ENCODE measurements around the gene ACOT7. TPM values are rescaled to one million over a fixed set of nuclear protein-coding genes. Genes with fewer than 3 reads are reported as not detected.

The ACOT7 gene
- total RNA-seq, 1 donor from 2014 or later, result 16.1 TPM

- Histone ChIP-seq H3K9me3 (no peaks in the 10 kb centered on the region), H3K27ac (no peak within 1 kb of the TSS), H3K4me3 (peak within 1 kb of the TSS; percentile 16 to 44), H3K4me1 (peaks cover 9 to 14% of the 10 kb centered on the region in 2 donors), H3K36me3 (no peaks in the 10 kb centered on the region), H3K27me3 (peaks cover 26% of the 10 kb centered on the region)
- intact Hi-C loops (cut with DNase I), result no loop called here
- no peak for DNase-seq (ENCODE audit: low spot score in 2 of 2)
- no peak for TF ChIP-seq CTCF (IDR thresholded peaks at IDR 0.05)
Measured at GRCh38 chr1:6424619-6425593, 31.3 kb upstream of the ACOT7 start, which contains the start of gene ESPN. Gene ESPN (plus strand): TSS chr1:6424776. CDS start chr1:6424956, 180 bp downstream.

GRCh38 chr1:6424000-6424565, 30.5 kb upstream of the ACOT7 start:
- Histone ChIP-seq H3K9me3 (no peaks in the 10 kb centered on the region), H3K36me3 (no peaks in the 10 kb centered on the region), H3K27ac (no peak overlapping the region), H3K4me3 (peak overlapping the region; percentile 16 to 44), H3K4me1 (peaks cover 10 to 14% of the 10 kb centered on the region in 2 donors), H3K27me3 (peaks cover 34% of the 10 kb centered on the region)
- intact Hi-C loops (cut with DNase I), result no loop called here
- no peak for TF ChIP-seq CTCF (IDR thresholded peaks at IDR 0.05)
- DNase-seq (ENCODE audit: low spot score in 2 of 2), result no peak

GRCh38 chr1:6423321-6423999, 29.9 kb upstream of the ACOT7 start:
- Histone ChIP-seq H3K4me3 (no peak overlapping the region), H3K36me3 (no peaks in the 10 kb centered on the region), H3K27ac (no peak overlapping the region), H3K9me3 (no peaks in the 10 kb centered on the region), H3K27me3 (peaks cover 37% of the 10 kb centered on the region), H3K4me1 (peaks cover 10 to 14% of the 10 kb centered on the region in 2 donors)
- TF ChIP-seq CTCF (IDR thresholded peaks at IDR 0.05), result peak; percentile 6 to 50 (median 27)
- DNase-seq (ENCODE audit: low spot score in 2 of 2), result no peak
- intact Hi-C loops (cut with DNase I), result no loop called here

GRCh38 chr1:6421266-6421665, 27.7 kb upstream of the ACOT7 start:
- no peaks in the 10 kb centered on the region for H3K9me3 ChIP-seq
- peaks cover 44% of the 10 kb centered on the region for H3K27me3 ChIP-seq
- peaks cover 10 to 14% of the 10 kb centered on the region in 2 donors for H3K4me1 ChIP-seq
- H3K27ac ChIP-seq, result no peak overlapping the region
- no peak for TF ChIP-seq CTCF (IDR thresholded peaks at IDR 0.05)
- intact Hi-C loops (cut with DNase I), result no loop called here
- H3K4me3 ChIP-seq, result no peak overlapping the region
- no peaks in the 10 kb centered on the region for H3K36me3 ChIP-seq
- no peak for DNase-seq (ENCODE audit: low spot score in 2 of 2)

GRCh38 chr1:6420454-6421042, 27.0 kb upstream of the ACOT7 start:
- H3K36me3 ChIP-seq, result no peaks in the 10 kb centered on the region
- TF ChIP-seq CTCF (IDR thresholded peaks at IDR 0.05), result no peak
- intact Hi-C loops (cut with DNase I), result no loop called here
- no peaks in the 10 kb centered on the region for H3K9me3 ChIP-seq
- H3K4me3 ChIP-seq, result peak overlapping the region in 1 of 2 donors; percentile 60
- H3K4me1 ChIP-seq, result peaks cover 10 to 14% of the 10 kb centered on the region in 2 donors
- H3K27ac ChIP-seq, result no peak overlapping the region
- peaks cover 42% of the 10 kb centered on the region for H3K27me3 ChIP-seq
- no peak for DNase-seq (ENCODE audit: low spot score in 2 of 2)

Measured in ascending aorta (tissue), 2 donors.